Colonic mucosa (tissue), 4 donors: Measurements from ENCODE around the gene ASTE1. TPM values are rescaled to one million over a fixed set of nuclear protein-coding genes. Genes with fewer than 3 reads are reported as not detected.

Source experiments
- DNase-seq: peaks from one replicate; pipeline ENCODE4 v3.0.0-alpha.2; 2020
- H3K27ac ChIP-seq: fragments of 200-600 bp; one replicate; pipeline ENCODE4 v1.8.0; 2021
- H3K27me3 ChIP-seq: fragments of 200-600 bp; one replicate; pipeline ENCODE4 v1.8.0; 2021
- H3K36me3 ChIP-seq: fragments of 200-600 bp; one replicate; pipeline ENCODE4 v1.8.0; 2021
- H3K4me1 ChIP-seq: fragments of 200-600 bp; one replicate; pipeline ENCODE4 v1.8.0; 2021; ENCODE audit warnings: mild to moderate bottlenecking
- H3K4me3 ChIP-seq: fragments of 200-600 bp; one replicate; pipeline ENCODE4 v1.8.0; 2021
- H3K9ac ChIP-seq, 2 donors: one replicate each; pipeline ENCODE4 v1.7.0; 2013; ENCODE audit warnings: control low read depth in 2 of 2, low read depth in 2 of 2, low read length in 2 of 2
- H3K9me3 ChIP-seq: fragments of 200-600 bp; one replicate; pipeline ENCODE4 v1.8.0; 2021
- CTCF ChIP-seq: fragments of 200-600 bp; IDR thresholded peaks from one replicate; pipeline ENCODE4 v1.8.0; 2022; ENCODE audit warnings: antibody characterized with exemption, mild to moderate bottlenecking
- intact Hi-C: fragments of 100-400 bp; cut with DNase I; formaldehyde crosslinking; loops from one replicate; pipeline ENCODE4 v1.14.1; 2022
- total RNA-seq, 2 donors: library from RNA; stranded (reverse); fragmentation: NEBNext Ultra II Directional in 1 of 2; extraction: Animal tissue kit (Norgen Biotek cat#: 25700) in 1 of 2; gene quantifications; one replicate each; pipeline ENCODE4 v1.2.1, GENCODE V29; 2021
- donor health status: healthy.
- donor health status: DM: no; HTN: no; CAD: no.
- donor health status: DM: no; HTN: no; CAD: no.

ASTE1 gene
- total RNA-seq, 2 donors from 2014 or later, result 9.3 to 13.0 TPM

- H3K9ac ChIP-seq, result no peak overlapping the region
Measured at GRCh38 chr3:130992344-130992743, 34.3 kb downstream of the ASTE1 start.

GRCh38 chr3:130991126-130991525 is 35.5 kb downstream of the ASTE1 start:
- intact Hi-C loops, result no loop called here
- H3K4me1 ChIP-seq, result no peaks in the 10 kb centered on the region
- no peaks in the 10 kb centered on the region for H3K36me3 ChIP-seq
- H3K9ac ChIP-seq, result no peak overlapping the region
- no peak for DNase-seq
- no peak overlapping the region for H3K27ac ChIP-seq
- no peak overlapping the region for H3K4me3 ChIP-seq
- H3K9me3 ChIP-seq, result no peaks in the 10 kb centered on the region
- TF ChIP-seq CTCF, result no peak
- H3K27me3 ChIP-seq, result no peaks in the 10 kb centered on the region

More at GRCh38 chr3:130992344-130992743, 34.3 kb downstream of the ASTE1 start:
- Histone ChIP-seq H3K36me3 (no peaks in the 10 kb centered on the region), H3K4me1 (no peaks in the 10 kb centered on the region), H3K4me3 (no peak overlapping the region), H3K9me3 (no peaks in the 10 kb centered on the region), H3K27me3 (no peaks in the 10 kb centered on the region), H3K27ac (no peak overlapping the region)
- TF ChIP-seq CTCF, result no peak
- no peak for DNase-seq
- intact Hi-C loops, result no loop called here

GRCh38 chr3:130990282-130990681 is 36.3 kb downstream of the ASTE1 start:
- TF ChIP-seq CTCF, result no peak
- no peaks in the 10 kb centered on the region for H3K27me3 ChIP-seq
- H3K27ac ChIP-seq, result no peak overlapping the region
- H3K4me3 ChIP-seq, result no peak overlapping the region
- no peak for DNase-seq
- no peaks in the 10 kb centered on the region for H3K36me3 ChIP-seq
- no peak overlapping the region for H3K9ac ChIP-seq
- no peaks in the 10 kb centered on the region for H3K4me1 ChIP-seq
- intact Hi-C loops, result no loop called here
- H3K9me3 ChIP-seq, result no peaks in the 10 kb centered on the region

- Histone ChIP-seq H3K9ac (no peak overlapping the region), H3K36me3 (peaks cover 3% of the 10 kb centered on the region), H3K4me3 (no peak overlapping the region), H3K27me3 (no peaks in the 10 kb centered on the region), H3K27ac (no peak overlapping the region), H3K9me3 (no peaks in the 10 kb centered on the region), H3K4me1 (no peaks in the 10 kb centered on the region)
- intact Hi-C loops, result no loop called here
- TF ChIP-seq CTCF, result no peak
- no peak for DNase-seq
Measured at GRCh38 chr3:130981469-130981868, 45.2 kb downstream of the ASTE1 start.

GRCh38 chr3:130979117-130979516 is 47.5 kb downstream of the ASTE1 start:
- H3K27me3 ChIP-seq, result no peaks in the 10 kb centered on the region
- no peaks in the 10 kb centered on the region for H3K4me1 ChIP-seq
- no peaks in the 10 kb centered on the region for H3K9me3 ChIP-seq
- no peak overlapping the region for H3K9ac ChIP-seq
- DNase-seq, result no peak
- TF ChIP-seq CTCF, result no peak
- H3K36me3 ChIP-seq, result peaks cover 3% of the 10 kb centered on the region
- no peak overlapping the region for H3K4me3 ChIP-seq
- no peak overlapping the region for H3K27ac ChIP-seq
- intact Hi-C loops, result no loop called here

- H3K4me3 ChIP-seq, result no peak overlapping the region
- no peak overlapping the region for H3K9ac ChIP-seq
- no peak overlapping the region for H3K27ac ChIP-seq
- no peaks in the 10 kb centered on the region for H3K4me1 ChIP-seq
- H3K36me3 ChIP-seq, result no peaks in the 10 kb centered on the region
- no peaks in the 10 kb centered on the region for H3K27me3 ChIP-seq
- no peaks in the 10 kb centered on the region for H3K9me3 ChIP-seq
- TF ChIP-seq CTCF, result no peak
- DNase-seq, result no peak
- intact Hi-C loops, result no loop called here
Measured at GRCh38 chr3:130976706-130977105, 49.9 kb downstream of the ASTE1 start.
